GM18909 (cell line): Measurements from ENCODE around the gene HLF.
A peak's percentile ranks its signal among the peaks of the same experiment; 100 is the strongest.

ENCODE experiments used
- ATAC-seq: cut with Tn5 transposase; IDR thresholded peaks from one replicate; pipeline ENCODE4 v1.9.1; 2021; ENCODE audit warnings: mild to moderate bottlenecking; ENCODE audit not compliant: unreplicated experiment, poor library complexity

Gene HLF

DNA sequence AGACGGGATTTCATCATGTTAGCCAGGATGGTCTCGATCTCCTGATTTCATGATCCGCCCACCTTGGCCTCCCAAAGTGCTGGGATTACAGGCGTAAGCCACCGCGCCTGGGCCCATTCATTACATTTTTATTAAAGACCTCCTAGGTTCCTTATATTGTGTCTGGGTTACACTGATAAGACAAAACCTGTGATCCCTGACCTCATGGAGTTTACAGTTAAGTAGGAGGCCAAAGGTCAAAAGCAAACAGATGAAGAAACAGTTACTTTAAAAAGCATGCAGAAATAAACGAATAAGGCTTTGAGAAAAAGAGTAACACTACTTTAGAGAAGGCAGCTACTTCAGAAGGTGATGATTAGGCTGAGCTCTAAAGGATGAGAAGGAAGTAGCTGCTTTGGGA, 14.9 kb upstream of the HLF start:
- no peak for ATAC-seq

DNA sequence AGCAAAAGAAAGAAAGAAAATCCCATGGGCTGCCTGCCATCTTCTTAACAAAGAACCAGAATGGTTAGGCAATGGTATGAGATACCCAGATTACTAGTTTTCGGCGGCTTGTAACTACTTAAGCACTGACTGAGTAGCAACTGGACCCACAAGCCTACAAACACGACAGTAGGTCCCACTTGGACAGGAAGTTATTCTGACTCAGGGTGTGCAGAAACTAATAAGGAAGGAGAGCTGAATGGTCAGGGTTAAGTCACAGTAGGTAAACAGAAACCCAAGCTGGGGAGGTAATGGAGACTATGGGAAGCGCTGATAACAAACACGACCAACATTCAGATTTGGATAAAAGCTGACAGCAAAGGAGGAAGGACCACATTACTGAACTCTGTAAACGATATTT, 10.4 kb upstream of the HLF start:
- ATAC-seq = no peak

DNA sequence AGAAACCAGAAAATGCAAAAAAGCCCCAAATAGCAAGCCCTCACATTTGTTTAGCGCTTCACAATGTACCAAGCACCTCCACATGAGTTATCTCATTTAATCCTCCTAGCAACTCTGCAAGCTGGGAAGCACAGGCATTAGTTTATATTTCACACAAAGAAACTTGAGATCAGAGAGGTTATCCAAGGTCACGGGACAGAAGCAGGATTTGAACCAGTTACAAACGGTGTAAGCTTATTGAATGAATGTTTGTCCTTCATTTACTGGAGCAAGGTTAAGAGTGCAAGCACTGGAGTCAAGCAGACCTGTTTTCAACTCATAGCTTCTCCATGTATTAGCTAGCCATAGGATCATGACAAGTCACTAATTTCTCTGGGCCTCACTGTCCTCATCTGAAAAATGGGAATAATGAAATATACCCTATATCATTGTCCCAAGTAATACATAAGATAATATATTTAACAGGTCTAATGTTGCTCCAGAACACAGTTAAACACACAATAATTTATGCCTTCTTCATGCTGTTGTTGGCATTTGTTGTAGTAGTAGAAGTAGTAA, 6.1 kb upstream of the HLF start:
- ATAC-seq = no peak

DNA sequence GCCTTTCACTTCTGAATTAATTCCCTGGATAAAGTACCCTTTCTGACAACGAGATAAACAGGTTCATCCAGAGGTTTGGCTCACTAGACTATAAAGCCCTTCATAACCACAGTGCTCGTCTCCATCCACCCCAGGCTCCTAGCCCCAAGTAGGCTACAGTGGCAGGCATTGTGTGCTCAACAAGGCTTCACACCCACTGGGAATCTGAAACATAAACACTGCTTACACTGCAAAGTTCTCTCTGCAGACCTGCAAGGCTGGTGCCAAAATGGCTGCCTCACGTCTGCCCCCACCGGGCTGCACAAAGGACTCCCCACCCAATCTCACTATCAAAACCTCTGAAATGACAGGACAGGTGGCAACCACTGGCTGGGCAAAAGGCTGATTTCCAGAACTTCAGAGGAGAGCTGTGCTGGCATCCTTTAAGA, 5.1 kb upstream of the HLF start:
- ATAC-seq = no peak

DNA sequence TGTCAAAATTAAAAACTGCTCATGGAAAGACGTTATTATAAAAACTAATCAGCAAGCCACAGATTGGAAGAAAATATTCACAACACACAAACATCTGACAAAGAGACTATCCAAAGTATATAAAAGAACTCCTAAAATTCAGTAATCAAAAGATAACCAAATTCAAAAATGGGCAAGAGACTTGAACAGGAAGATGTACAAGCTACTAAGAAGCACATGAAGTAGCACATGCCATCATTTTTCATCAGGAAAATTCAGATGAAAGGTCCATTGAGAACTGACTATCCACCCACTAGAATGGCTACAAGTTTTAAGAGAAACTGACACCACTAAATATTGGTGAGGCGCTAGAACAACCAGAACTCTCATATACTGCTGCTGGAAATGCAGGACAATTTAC, 3.4 kb upstream of the HLF start:
- ATAC-seq = no peak

DNA sequence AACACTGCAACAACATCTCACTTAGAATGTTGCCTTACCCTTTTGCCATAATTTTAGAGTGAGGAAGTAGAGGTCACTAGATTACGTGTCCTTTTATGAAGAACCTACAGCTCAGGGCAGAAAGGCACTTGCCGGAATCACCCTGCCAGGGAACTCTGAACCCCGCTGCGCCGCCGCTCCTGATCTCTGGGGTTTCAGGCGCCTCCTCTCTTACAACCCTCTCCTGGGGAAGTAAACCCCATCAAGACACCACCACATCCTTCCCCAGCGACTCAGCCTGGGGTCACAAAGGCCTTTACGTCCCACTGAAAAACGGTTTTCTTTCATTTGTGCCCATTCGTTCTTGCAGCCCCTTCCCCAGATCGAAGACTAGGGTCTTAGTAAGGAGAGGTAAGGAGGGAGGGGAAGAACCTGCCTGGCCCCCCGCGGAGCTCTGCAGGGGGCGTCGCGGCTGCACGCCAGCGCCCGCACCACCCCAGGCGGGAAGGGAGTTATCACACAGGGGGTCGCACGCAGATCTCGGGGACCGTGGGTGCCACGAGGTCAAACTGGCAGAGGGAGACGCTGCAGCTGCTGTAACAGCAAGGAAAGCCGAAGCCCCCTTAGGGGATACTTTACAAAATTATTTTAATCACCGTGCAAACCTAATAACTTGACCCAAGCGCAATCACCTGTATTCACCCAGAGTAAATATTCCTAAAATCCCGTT, 1.0 kb upstream of the HLF start:
- ATAC-seq = no peak

DNA sequence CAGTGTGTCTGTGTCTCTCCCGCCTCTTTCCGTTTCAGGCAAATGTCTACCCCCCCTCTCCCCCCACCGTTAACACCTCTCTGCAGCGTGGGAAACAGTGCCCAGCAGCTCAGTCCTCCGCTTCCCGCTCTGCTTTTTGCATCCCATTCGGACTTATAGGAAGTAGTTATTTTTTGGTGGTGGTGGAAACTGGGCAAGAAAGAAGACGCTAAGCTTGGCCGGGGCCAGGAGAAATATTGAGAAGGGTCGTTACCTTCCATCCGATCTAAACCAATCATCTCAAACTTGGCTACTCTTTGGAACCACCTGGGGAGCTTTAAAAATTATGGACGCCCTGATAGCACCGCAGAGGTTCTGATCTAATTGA, 499 bp upstream of the HLF start:
- ATAC-seq = peak; percentile 7

DNA sequence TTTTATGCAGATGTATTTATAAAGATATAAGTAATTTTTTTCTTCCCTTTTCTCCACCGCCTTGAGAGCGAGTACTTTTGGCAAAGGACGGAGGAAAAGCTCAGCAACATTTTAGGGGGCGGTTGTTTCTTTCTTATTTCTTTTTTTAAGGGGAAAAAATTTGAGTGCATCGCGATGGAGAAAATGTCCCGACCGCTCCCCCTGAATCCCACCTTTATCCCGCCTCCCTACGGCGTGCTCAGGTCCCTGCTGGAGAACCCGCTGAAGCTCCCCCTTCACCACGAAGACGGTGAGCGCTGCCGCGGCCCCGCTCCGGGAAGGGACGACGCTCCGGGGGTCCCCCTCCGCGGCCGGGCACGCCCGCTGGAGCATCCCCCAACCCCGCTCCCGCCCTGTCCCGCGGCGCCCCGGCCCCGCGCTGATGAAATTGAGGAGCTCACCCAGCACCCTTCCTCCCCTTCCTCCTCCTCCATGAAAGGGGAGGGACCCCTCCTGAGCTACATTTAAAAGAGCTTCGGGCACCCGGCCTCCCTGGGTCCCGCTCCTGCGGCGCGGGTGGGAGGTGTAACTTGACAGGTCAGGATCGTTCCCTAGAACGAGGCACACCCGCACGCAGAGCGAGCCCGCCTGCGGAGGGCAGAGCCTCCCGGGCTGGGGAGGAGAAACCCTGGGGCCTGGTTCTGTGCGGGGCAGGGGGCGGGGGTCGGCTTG, 706 bp downstream of the HLF start:
- no peak for ATAC-seq

DNA sequence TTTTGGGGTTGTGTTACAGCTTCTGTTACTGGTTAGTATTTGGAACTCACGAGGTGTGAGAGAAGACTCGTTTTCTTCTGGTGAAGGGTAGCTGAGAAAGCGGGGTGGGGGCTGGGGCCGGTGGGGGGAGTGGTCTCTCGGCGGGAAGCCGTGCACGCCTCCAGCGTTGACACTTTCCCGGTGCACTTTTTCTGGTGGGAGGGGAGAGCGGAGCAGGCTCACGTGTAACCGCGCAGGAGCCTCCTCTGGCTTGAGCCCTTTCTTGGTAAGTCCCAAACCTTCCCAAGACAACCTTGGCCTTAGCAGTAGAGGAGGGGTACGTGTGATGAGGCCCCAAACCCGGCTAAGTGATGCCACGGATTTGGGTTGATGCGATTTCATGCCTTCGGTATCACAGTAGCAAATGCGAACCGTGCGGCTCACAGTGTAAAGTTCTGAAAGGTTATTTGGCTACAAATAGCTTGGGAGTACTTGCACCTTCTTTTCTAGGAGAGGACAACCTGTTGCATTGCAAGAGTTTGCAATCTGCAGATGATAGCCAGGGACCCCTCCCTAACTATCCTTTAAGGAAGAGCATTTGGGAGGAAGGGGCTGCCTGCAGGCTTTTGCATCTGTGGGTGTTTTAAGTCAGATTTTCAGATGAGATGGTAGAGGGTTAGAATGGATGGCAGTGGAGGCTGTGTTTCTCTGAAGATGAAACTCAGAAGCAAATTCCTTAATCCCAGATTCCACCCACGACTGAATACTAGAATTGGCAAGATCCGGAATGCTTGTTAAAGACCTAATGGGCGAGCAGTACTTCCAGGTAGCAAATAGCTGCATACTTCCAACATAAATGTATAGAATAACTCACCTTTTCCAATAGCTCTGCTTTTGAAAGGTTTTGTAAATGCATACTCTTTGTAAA, 1.5 kb downstream of the HLF start:
- no peak for ATAC-seq

DNA sequence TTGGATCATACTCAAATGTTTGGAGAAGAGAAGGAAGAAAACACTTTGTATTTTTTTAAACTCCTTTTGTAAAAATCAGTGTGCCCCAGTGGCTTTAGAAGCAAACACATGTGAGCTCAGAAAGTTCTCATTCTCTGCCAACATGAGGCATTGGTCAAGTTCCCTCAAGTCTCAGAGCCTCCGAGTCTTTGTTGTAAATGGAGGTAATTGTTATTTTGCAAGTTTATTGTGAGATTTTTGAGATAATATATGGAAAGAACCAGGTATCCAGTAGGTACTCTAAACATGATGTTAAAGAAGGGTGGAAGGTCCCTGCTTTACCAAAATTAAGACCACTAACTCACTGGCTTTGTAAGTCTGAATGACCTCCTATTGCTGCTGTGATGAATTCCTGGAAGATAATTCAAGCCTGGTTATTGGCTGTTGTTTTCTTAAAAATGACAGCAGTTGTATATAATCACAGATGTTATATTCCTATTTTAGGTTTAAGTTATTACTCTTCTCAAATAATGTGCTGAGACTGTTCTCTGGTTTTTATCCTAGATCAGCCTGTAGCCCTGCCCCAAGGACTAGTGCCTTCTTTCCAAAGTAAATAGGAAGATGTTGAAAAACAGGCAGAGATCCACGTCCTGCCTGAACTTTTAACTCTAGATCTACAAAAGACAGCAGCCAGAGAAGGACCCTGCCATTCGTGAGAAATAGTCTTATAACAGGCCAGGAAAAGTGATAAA, 2.4 kb downstream of the HLF start:
- ATAC-seq = no peak

DNA sequence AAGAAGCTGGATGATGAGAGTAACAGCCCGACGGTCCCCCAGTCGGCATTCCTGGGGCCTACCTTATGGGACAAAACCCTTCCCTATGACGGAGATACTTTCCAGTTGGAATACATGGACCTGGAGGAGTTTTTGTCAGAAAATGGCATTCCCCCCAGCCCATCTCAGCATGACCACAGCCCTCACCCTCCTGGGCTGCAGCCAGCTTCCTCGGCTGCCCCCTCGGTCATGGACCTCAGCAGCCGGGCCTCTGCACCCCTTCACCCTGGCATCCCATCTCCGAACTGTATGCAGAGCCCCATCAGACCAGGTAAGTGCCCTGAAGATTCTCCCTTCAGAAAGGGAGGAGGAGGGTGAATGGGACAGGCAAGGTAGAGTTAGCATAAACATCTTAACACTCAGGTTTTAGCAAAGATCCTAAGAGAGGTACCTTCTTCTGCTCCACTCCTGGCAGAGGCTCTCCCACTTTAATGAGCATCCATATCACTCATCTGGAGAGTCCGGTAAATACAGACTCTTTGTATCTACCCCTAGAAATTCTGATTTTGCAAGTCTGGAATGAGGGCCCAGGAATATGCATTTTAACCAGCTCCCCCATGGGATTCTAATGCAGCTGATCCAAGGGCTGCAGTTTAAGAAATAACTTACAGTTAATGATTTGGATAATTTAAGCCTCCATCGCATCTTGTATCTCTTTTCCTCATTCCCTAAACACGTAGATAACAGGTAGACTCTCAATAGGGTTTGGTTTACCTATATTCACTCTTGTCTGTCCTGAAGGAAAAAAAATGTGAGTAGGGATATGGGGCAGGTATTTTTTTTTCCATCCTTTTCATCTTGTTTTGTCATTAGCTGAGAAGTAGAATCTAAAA, 3.3 kb downstream of the HLF start:
- ATAC-seq = no peak

DNA sequence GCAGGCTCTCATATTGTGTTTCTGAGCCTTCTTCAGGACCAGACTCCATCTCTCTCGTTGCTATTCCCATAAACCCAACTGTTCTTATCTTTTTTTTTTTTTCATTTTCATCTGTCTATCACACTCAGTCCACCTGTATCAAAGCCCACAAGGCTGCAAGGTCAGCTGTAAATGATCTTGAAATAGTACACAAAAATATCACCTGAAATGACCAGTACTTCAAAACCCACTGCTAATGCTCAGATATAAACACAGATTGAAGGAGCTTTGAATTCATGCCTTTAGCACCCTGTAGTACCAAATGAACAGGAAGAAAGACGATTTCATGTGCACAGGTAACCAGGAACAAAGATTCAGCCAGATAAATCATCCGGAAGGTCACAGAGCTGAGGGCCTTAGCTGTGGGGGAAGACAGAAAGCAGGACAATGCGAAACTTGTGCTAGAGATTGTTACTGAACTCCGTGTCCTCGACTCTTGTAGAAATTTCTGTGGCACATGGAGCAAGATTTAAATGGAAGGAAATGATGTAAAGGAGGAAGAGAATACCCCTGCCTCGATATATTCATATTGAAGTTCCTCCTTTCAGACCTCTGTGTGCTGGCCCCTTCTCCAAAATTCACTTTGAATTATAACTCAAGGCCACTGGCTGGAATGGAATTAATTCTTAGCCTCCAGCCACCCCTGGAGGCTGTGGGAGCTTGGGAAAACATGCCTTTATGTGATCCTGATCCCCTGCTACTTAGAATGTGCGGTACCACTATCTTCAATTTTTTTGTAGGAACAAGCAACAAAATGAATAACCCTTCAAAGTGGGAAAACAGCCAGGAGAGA, 4.1 kb downstream of the HLF start:
- no peak for ATAC-seq

DNA sequence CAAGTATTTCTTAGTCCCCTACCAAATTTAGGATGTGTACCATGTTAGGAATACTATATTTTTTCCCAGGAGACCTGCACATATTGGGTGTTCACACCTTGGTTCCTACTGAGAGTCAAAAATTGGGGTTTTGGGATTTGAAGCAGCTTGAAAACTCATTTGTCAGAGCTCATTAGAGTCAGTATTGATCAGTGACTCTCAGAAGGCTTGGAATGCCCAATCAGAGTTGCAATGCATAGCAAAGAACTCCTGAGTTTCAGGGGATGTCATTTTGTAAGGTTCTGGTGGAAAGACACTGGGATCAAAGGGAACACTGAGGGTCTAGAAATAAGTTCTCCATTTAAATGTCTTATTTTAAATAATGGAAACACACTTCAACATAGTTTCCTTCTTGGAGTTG, 5.1 kb downstream of the HLF start:
- no peak for ATAC-seq

DNA sequence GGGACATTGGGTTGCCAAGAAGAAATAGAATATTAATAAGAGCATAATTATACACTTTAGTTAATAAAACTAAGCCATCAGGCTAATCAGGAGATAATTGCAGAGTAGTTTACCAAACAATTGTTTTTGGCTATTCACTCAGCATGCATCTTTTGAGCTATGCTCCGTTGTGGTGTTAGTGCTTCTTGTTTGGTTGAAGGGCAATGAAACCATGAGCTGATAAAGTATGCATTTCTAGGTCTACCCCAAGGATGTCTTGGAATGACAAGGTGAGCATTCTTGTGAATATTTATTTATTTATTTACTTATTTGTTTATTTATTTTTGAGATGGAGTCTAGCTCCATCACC, 6.4 kb downstream of the HLF start:
- no peak for ATAC-seq

DNA sequence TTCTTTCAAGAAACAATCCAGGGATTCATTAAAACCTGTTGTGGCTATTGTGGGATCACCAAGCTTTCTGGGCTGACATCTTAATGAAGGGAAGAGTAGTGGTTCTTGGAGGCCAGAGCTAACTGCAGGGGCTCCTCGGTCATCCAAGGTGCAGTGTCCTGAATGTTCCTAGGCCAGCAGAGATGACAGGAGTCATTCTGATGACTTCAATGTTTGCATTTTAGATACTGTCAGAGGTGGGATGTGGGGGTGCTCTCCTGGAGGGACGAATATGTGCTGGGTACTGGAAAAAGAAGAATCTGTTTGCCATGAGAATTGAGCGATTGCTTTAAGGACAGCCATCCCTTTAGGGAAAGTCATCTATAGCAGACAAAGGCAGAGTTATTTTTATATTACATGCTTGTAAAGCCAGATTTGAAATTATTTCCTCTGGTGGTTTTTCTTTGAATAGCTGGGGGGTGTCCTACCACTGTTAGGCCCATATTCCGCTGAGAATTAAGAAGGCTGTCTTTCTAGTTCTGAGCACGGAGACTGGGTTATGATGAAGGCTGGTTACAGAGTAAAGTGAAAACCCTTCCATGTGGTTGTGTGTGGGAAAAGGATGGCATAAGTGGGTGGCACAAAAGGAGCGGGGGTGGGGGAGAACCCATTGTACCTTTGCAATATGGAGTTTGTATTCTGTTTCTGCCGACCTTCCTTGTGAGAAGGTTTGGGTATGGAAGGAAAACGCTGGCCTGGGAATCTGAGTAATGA, 7.4 kb downstream of the HLF start:
- ATAC-seq = no peak

DNA sequence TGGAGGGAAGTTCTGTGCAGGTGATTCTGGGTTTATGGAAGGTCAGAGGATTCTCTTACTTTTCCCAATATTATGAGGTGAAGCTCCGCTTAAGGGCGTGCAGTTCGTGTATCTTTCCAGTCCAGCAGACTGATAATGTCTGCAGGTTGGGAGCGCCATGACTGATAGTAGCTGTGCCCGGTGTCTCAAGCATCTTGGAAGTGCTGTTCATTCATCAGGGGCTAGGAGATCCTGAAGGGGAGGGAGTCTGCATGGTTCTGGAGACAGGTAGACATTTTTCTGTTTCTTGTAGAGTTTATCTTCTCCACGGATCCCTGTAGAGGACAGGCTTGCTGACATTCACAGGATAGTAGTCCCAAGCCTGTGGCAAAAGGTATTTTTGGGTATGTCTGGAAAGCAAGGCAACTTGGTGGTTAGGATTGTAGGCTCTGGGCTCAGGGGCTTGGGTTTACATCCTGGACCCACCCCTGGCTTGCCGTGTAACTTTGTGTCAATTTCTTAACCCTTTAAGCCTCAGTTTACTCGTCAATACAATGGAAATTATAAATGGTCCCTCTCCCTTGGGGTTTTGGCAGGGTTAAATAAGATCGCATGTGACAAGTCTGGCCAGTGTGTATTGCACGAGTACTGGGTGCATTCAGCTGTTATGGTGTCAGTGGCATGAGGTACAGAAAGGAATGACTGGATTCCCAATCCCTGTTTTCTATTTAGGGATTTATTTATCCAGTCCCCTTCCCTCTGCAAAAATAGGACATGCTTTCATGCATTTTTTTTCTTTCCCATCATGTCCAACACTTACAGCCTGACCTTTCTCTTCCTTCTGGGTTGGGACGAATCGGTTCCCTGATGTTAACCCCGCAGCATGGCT, 8.2 kb downstream of the HLF start:
- no peak for ATAC-seq
